Central memory CD4-positive, alpha-beta T cell (primary cell): Measurements from ENCODE around the gene TEX22.

Experiments
- DNase-seq: peaks from one replicate; pipeline ENCODE4 v3.0.0; 2022

The TEX22 gene

GRCh38 chr14:105422695-105423487 lies 24.6 kb downstream of the TEX22 start:
- DNase-seq, result no peak

GRCh38 chr14:105423488-105424195 lies 25.3 kb downstream of the TEX22 start:
- no peak for DNase-seq

- DNase-seq, result no peak
Observed at GRCh38 chr14:105424861-105425260, 26.5 kb downstream of the TEX22 start.

GRCh38 chr14:105425823-105426247 lies 27.5 kb downstream of the TEX22 start:
- DNase-seq, result no peak

GRCh38 chr14:105426416-105427130 lies 28.2 kb downstream of the TEX22 start:
- no peak for DNase-seq

GRCh38 chr14:105427412-105427811 lies 29.1 kb downstream of the TEX22 start:
- no peak for DNase-seq

GRCh38 chr14:105427936-105428485 lies 29.7 kb downstream of the TEX22 start:
- no peak for DNase-seq

- no peak for DNase-seq
Observed at GRCh38 chr14:105430042-105430441, 31.7 kb downstream of the TEX22 start.

- DNase-seq, result no peak
Observed at GRCh38 chr14:105430565-105430964, 32.2 kb downstream of the TEX22 start.

- no peak for DNase-seq
Observed at GRCh38 chr14:105431256-105431655, 32.9 kb downstream of the TEX22 start.

- DNase-seq, result no peak
Observed at GRCh38 chr14:105432657-105433056, 34.3 kb downstream of the TEX22 start.

- DNase-seq, result no peak
Observed at GRCh38 chr14:105433161-105433605, 34.8 kb downstream of the TEX22 start.

- DNase-seq, result no peak
Observed at GRCh38 chr14:105436402-105436801, 38.1 kb downstream of the TEX22 start.

- no peak for DNase-seq
Observed at GRCh38 chr14:105436891-105437722, 38.8 kb downstream of the TEX22 start.

- DNase-seq, result no peak
Observed at GRCh38 chr14:105437723-105438500, 39.6 kb downstream of the TEX22 start.

GRCh38 chr14:105439179-105439578 lies 40.8 kb downstream of the TEX22 start:
- DNase-seq, result no peak

GRCh38 chr14:105439710-105440553 lies 41.6 kb downstream of the TEX22 start:
- no peak for DNase-seq

- no peak for DNase-seq
Observed at GRCh38 chr14:105440554-105440900, 42.2 kb downstream of the TEX22 start.

GRCh38 chr14:105440992-105441391 lies 42.7 kb downstream of the TEX22 start:
- DNase-seq, result no peak

- no peak for DNase-seq
Observed at GRCh38 chr14:105442125-105442524, 43.8 kb downstream of the TEX22 start.

- DNase-seq, result no peak
Observed at GRCh38 chr14:105442834-105443233, 44.5 kb downstream of the TEX22 start.
